Gastrocnemius medialis (tissue), 4 donors: ENCODE data around the gene C13orf46.

Experiments
- POLR2A ChIP-seq, 2 donors: fragments of 450-650 bp; IDR thresholded peaks; one replicate each; pipeline ENCODE4 v1.6.1; 2017; ENCODE audit warnings: antibody characterized with exemption in 2 of 2, mild to moderate bottlenecking in 2 of 2, moderate library complexity in 2 of 2
- TF ChIP-seq, protein P1 (sequence below), 5 experiments: fragments of 450-650 bp in 3 of 5; fragments of 200-600 bp in 2 of 5; sonication (generic) in 2 of 5; IDR thresholded peaks in 4 of 5; conservative IDR thresholded peaks in 1 of 5; 1 replicate in 4 of 5; 2 replicates in 1 of 5; pipeline ENCODE4 v1.5.1; 2016 to 2019; ENCODE audit warnings: antibody characterized with exemption in 5 of 5, mild to moderate bottlenecking in 3 of 5, moderate library complexity in 3 of 5

DNA sequence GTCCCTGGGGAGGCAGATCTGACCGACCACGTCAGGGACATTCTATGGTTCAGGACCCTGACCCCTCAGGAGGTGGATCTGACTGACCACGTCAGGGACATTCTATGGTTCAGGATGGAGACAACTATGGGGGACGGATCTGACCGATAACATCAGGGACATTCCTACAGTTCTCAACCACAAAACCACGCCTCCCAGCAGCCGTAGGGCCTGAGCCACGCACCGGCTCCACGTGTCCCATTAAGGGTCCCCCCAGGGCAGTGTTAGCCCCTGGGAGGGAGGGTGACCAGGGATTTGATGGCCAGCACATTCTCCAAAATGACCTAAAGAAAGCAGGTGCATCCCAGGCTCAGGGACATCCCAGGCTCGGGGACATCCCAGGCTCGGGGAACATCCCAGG, 49.0 kb upstream of the C13orf46 start:
- TF ChIP-seq, protein P1, sequence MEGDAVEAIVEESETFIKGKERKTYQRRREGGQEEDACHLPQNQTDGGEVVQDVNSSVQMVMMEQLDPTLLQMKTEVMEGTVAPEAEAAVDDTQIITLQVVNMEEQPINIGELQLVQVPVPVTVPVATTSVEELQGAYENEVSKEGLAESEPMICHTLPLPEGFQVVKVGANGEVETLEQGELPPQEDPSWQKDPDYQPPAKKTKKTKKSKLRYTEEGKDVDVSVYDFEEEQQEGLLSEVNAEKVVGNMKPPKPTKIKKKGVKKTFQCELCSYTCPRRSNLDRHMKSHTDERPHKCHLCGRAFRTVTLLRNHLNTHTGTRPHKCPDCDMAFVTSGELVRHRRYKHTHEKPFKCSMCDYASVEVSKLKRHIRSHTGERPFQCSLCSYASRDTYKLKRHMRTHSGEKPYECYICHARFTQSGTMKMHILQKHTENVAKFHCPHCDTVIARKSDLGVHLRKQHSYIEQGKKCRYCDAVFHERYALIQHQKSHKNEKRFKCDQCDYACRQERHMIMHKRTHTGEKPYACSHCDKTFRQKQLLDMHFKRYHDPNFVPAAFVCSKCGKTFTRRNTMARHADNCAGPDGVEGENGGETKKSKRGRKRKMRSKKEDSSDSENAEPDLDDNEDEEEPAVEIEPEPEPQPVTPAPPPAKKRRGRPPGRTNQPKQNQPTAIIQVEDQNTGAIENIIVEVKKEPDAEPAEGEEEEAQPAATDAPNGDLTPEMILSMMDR (IDR thresholded peaks at IDR 0.05 in 4 of 5, conservative IDR thresholded peaks at IDR 0.05 in 1 of 5) = no peak
- no peak for TF ChIP-seq POLR2A (IDR thresholded peaks at IDR 0.05)
